Tibial nerve (tissue), 4 donors: ENCODE data around the gene TMEM121. TPM values are rescaled to one million over a fixed set of nuclear protein-coding genes. Genes with fewer than 3 reads are reported as not detected.
"Not testable (repeated sequence)": the region's sequence is repeated elsewhere in the genome, so short reads cannot be mapped to it uniquely, and the experiment has no call there.

Source experiments
- DNase-seq, 2 donors: peaks; one replicate each; pipeline ENCODE4 v3.0.0-alpha.2; 2019; ENCODE audit warnings: low spot score in 2 of 2
- H3K27ac ChIP-seq, 4 donors: fragments of 200-600 bp; sonication (generic) in 3 of 4; one replicate each; pipeline ENCODE4 v1.5.1; 2017 to 2019; ENCODE audit warnings: mild to moderate bottlenecking in 1 of 4
- H3K27me3 ChIP-seq, 2 donors: fragments of 200-600 bp; sonication (generic) in 1 of 2; one replicate each; pipeline versions ENCODE4 v1.5.1 to v1.6.0; 2017 to 2019
- H3K36me3 ChIP-seq, 3 donors: fragments of 200-600 bp; sonication (generic); one replicate each; pipeline ENCODE4 v1.5.1; 2018 to 2019
- H3K4me1 ChIP-seq, 4 donors: fragments of 200-600 bp; sonication (generic) in 3 of 4; one replicate each; pipeline ENCODE4 v1.5.1; 2017 to 2019
- H3K4me3 ChIP-seq, 4 donors: fragments of 200-600 bp; sonication (generic) in 3 of 4; one replicate each; pipeline ENCODE4 v1.5.1; 2017 to 2019; ENCODE audit warnings: mild to moderate bottlenecking in 1 of 4, moderate library complexity in 1 of 4
- H3K9me3 ChIP-seq, 4 donors: fragments of 200-600 bp; sonication (generic) in 3 of 4; one replicate each; pipeline ENCODE4 v1.5.1; 2017 to 2019
- EP300 ChIP-seq, 2 donors: sonication (generic); formaldehyde crosslinking; IDR thresholded peaks; one replicate each; pipeline ENCODE4 v1.6.1; 2017; ENCODE audit warnings: antibody characterized with exemption in 2 of 2, mild to moderate bottlenecking in 1 of 2
- POLR2A ChIP-seq, 2 donors: fragments of 450-650 bp; IDR thresholded peaks; one replicate each; pipeline ENCODE4 v1.6.1; 2017; ENCODE audit warnings: antibody characterized with exemption in 2 of 2, mild to moderate bottlenecking in 2 of 2, moderate library complexity in 2 of 2
- WGBS, 2 donors: methylation state at CpG; one replicate each; pipeline ENCODE4 v1.1.5; 2018; 5-methylcytosine and 5-hydroxymethylcytosine counted together
- total RNA-seq, 4 donors: library from RNA; depleted of rRNA; stranded (reverse); fragments of >200 nt; gene quantifications; one replicate each; pipeline ENCODE4 v1.1.0, GENCODE V29; 2016
- TF ChIP-seq, protein P1 (sequence below), 5 experiments: fragments of 200-600 bp in 3 of 5; fragments of 450-650 bp in 2 of 5; sonication (generic) in 3 of 5; IDR thresholded peaks; one replicate each; pipeline ENCODE4 v1.5.1; 2016 to 2019; ENCODE audit warnings: antibody characterized with exemption in 5 of 5, mild to moderate bottlenecking in 3 of 5, moderate library complexity in 2 of 5

TMEM121 gene
- total RNA-seq, 4 donors from 2014 or later, result 15.1 to 28.2 (median 20.1) TPM

- H3K4me1 ChIP-seq, result peaks cover 0 to 3% (median 0%) of the 10 kb centered on the region in 4 donors
- TF ChIP-seq POLR2A (IDR thresholded peaks at IDR 0.05), result no peak
- 86 to 90% methylated on average over 4 of the region's 4 CpGs for WGBS, 2 donors
- no peak for DNase-seq
- H3K36me3 ChIP-seq, result no peaks in the 10 kb centered on the region
- H3K27me3 ChIP-seq, result no peaks in the 10 kb centered on the region
- no peak overlapping the region for H3K4me3 ChIP-seq
- H3K9me3 ChIP-seq, result no peaks in the 10 kb centered on the region
- no peak overlapping the region for H3K27ac ChIP-seq
Observed at GRCh38 chr14:105562713-105563346, 36.4 kb downstream of the TMEM121 start.

GRCh38 chr14:105563347-105563737 lies 37.0 kb downstream of the TMEM121 start:
- H3K27ac ChIP-seq, result no peak overlapping the region

DNA sequence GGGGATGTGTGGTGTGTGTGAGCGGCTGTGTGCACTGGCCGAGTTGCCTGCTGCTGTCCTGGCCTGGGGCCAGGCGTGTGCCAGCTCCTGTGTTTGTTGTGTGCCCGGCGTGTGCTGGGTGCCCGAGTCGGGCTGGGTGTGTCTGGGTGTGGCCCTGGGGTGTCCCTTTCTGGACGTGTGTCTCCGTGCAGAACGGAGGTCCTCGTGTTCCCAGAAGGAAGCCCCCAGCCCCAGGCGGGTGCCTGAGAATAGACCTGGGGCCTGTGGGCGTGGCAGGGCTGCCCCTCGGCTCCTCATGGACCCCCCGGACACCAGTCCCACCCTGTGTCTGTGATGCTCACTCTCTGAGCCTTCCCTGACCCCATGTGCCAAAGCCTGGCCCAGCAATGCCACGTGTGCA lies 38.2 kb downstream of the TMEM121 start:
- not testable (repeated sequence) for H3K36me3 ChIP-seq, DNase-seq, H3K4me3 ChIP-seq, H3K9me3 ChIP-seq, H3K27me3 ChIP-seq, H3K4me1 ChIP-seq, H3K27ac ChIP-seq
- WGBS, 2 donors, result 52 to 55% methylated on average over 7 to 11 of the region's 16 CpGs

More at GRCh38 chr14:105563347-105563737, 37.0 kb downstream of the TMEM121 start:
- no peaks in the 10 kb centered on the region for H3K9me3 ChIP-seq
- TF ChIP-seq EP300 (IDR thresholded peaks at IDR 0.05) (no peak), POLR2A (IDR thresholded peaks at IDR 0.05) (no peak)
- TF ChIP-seq, protein P1, sequence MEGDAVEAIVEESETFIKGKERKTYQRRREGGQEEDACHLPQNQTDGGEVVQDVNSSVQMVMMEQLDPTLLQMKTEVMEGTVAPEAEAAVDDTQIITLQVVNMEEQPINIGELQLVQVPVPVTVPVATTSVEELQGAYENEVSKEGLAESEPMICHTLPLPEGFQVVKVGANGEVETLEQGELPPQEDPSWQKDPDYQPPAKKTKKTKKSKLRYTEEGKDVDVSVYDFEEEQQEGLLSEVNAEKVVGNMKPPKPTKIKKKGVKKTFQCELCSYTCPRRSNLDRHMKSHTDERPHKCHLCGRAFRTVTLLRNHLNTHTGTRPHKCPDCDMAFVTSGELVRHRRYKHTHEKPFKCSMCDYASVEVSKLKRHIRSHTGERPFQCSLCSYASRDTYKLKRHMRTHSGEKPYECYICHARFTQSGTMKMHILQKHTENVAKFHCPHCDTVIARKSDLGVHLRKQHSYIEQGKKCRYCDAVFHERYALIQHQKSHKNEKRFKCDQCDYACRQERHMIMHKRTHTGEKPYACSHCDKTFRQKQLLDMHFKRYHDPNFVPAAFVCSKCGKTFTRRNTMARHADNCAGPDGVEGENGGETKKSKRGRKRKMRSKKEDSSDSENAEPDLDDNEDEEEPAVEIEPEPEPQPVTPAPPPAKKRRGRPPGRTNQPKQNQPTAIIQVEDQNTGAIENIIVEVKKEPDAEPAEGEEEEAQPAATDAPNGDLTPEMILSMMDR (IDR thresholded peaks at IDR 0.05), result no peak
- DNase-seq, result no peak
- peaks cover 0 to 3% (median 0%) of the 10 kb centered on the region in 4 donors for H3K4me1 ChIP-seq
- H3K4me3 ChIP-seq, result no peak overlapping the region
- H3K36me3 ChIP-seq, result no peaks in the 10 kb centered on the region
- no peaks in the 10 kb centered on the region for H3K27me3 ChIP-seq

- H3K27ac ChIP-seq, H3K9me3 ChIP-seq, H3K4me1 ChIP-seq, H3K27me3 ChIP-seq, H3K4me3 ChIP-seq, H3K36me3 ChIP-seq, DNase-seq: not testable (repeated sequence)
- 80 to 90% methylated on average over 5 to 8 of the region's 8 CpGs for WGBS, 2 donors
Observed at GRCh38 chr14:105565185-105565919, 39.0 kb downstream of the TMEM121 start.

DNA sequence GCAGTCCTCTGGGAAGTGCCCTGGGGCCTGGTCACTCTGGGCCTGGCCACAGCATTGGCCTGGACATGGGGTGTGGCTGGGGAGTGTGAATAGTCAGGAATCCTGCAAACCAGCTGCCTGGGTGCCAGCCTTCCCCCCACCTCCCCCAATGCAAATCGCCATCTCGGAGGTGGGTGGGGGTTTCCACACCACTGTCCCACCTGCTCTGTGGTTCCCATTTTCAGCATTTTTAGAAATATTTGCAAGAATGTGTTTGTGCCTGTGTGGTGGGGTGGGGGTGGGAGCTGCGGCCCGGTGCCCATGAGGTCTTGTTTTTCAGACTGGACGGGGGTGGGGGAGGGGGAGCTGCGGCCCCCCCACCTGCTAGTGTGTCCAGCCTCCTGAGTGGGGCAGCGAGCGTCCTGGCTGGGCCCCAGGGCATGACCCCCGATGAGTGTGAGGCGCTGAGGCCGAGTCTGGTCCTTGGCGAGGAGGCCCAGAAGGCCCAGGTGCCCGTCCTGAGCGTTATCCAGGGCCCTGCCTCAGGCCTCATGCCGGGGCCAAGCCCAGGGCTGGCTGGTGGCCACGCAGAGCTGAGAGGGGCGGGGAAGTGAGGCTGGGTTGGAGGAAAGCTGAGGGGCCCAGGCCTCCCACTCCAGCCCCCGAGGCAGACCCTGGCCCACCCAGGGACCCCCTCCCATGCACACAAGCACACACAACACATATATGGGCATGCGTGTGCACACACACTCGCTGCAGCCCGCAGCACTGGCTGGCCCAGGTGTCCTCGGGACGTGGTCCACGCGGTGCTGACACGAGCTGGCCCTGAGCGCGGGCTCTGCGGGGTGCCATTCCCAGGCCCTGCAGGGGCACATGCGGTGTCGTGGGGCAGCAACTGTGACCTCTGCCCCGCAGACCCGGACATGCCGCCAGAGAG lies 40.1 kb downstream of the TMEM121 start:
- DNase-seq, H3K27me3 ChIP-seq, H3K36me3 ChIP-seq, H3K4me3 ChIP-seq, H3K4me1 ChIP-seq, H3K9me3 ChIP-seq: not testable (repeated sequence)
- H3K27ac ChIP-seq, result peak overlapping the region in 1 of 4 donors; percentile 19
- WGBS, 2 donors, result 93% methylated on average over 5 of the region's 34 CpGs; no CpG with 5 or more reads in 1 of the 2 donors

DNA sequence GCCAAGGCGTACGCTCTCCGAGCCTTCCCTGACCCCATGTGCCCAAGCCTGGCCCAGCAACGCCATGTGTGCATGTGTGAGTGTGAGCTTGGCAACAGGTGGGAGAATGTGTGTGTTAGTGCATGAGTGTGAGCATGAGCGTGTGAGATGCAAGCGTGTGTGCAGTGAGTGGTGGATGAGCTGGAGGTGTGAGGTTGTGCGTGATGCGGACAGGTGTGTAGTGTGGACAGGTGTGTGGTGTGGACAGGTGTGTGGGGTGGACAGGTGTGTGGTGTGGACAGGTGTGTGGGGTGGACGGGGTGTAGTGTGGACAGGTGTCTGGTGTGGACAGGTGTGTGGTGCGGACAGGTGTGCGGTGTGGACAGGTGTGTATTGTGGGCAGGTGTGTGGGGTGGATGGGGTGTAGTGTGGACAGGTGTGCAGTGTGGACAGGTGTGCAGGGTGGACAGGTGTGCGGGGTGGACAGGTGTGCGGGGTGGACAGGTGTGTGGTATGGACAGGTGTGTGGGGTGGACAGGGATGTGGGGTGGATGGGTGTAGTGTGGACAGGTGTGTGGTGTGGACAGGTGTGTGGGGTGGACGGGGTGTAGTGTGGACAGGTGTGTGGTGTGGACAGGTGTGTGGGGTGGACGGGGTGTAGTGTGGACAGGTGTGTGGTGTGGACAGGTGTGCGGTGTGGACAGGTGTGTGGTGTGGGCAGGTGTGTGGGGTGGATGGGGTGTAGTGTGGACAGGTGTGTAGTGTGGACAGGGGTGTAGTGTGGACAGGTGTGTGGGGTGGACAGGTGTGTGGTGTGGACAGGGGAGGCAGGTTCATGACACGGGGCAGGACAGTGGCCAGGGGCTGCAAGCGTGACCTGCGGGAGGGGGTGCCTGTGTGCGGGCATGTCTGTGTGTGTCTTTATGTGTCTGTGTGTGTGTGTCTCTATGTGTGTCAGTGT lies 41.1 kb downstream of the TMEM121 start:
- not testable (repeated sequence) for H3K9me3 ChIP-seq, H3K27me3 ChIP-seq, H3K4me3 ChIP-seq, DNase-seq, H3K4me1 ChIP-seq, H3K36me3 ChIP-seq, H3K27ac ChIP-seq
- WGBS, 2 donors, result 85 to 86% methylated on average over 17 to 20 of the region's 20 CpGs

- not testable (repeated sequence) for H3K9me3 ChIP-seq, DNase-seq, H3K27me3 ChIP-seq, H3K27ac ChIP-seq, H3K4me3 ChIP-seq, H3K36me3 ChIP-seq, H3K4me1 ChIP-seq
- WGBS, 2 donors, result 66 to 74% methylated on average over 10 to 11 of the region's 18 CpGs
Observed at GRCh38 chr14:105568140-105568843, 41.9 kb downstream of the TMEM121 start.
